ENCODE results near the gene GBP6.

Gene GBP6

GRCh38 chr1:89352421-89352820 is 11.4 kb upstream of the GBP6 start:
- Histone ChIP-seq H3K4me2 (ENCODE audit: low read length) (no peak overlapping the region), H3K27ac (ENCODE audit: low read depth, low read length) (no peak overlapping the region), H3K4me3 (ENCODE audit: low read length) (no peak overlapping the region), H3K36me3 (ENCODE audit: control insufficient read depth, low read length) (no peaks in the 10 kb centered on the region), H3F3A (ENCODE audit: control insufficient read depth, insufficient read depth) (no peaks in the 10 kb centered on the region), H3K9me3 (ENCODE audit: control insufficient read depth, insufficient read depth, low read length) (no peaks in the 10 kb centered on the region), H3K4me1 (ENCODE audit: control insufficient read depth, low read length) (no peaks in the 10 kb centered on the region), H3K27me3 (ENCODE audit: control insufficient read depth, low read length) (peaks cover 9% of the 10 kb centered on the region), H3K9me2 (replicated peaks; ENCODE audit: control insufficient read depth, low read length) (no peaks in the 10 kb centered on the region), H4K20me1 (ENCODE audit: control insufficient read depth, insufficient read depth, low read depth, low read length) (no peaks in the 10 kb centered on the region), H3K79me2 (ENCODE audit: control insufficient read depth, low read length) (no peaks in the 10 kb centered on the region)
- TF ChIP-seq EZH2phosphoT487 (IDR thresholded peaks at IDR 0.05; ENCODE audit: borderline replicate concordance, low read length), result no peak
- TF ChIP-seq, protein P1, sequence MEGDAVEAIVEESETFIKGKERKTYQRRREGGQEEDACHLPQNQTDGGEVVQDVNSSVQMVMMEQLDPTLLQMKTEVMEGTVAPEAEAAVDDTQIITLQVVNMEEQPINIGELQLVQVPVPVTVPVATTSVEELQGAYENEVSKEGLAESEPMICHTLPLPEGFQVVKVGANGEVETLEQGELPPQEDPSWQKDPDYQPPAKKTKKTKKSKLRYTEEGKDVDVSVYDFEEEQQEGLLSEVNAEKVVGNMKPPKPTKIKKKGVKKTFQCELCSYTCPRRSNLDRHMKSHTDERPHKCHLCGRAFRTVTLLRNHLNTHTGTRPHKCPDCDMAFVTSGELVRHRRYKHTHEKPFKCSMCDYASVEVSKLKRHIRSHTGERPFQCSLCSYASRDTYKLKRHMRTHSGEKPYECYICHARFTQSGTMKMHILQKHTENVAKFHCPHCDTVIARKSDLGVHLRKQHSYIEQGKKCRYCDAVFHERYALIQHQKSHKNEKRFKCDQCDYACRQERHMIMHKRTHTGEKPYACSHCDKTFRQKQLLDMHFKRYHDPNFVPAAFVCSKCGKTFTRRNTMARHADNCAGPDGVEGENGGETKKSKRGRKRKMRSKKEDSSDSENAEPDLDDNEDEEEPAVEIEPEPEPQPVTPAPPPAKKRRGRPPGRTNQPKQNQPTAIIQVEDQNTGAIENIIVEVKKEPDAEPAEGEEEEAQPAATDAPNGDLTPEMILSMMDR (IDR thresholded peaks at IDR 0.05; ENCODE audit: low read depth, low read length, poor library complexity, severe bottlenecking), result no peak

DNA sequence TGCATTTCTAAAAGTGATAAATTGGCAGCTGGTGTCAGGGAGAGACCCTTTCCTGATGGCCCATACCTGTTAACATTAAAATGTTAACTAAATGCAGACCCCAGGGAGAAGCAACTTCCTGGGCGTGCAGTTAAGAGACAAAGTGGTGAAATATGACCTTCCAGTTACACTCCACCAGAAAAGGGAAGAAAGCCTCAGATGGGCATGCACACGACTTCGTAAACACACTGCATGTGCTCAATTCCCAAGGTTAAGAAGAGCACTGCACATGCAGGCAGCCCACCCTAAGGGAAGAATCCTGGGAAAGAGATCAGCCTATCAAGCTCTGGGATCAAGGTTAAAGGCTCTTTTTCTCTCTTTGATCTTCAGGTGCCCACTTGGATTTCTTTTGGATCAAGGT is 9.7 kb upstream of the GBP6 start:
- Histone ChIP-seq H3K4me1 (ENCODE audit: control insufficient read depth, low read length) (no peaks in the 10 kb centered on the region), H3K27me3 (ENCODE audit: control insufficient read depth, low read length) (peaks cover 9% of the 10 kb centered on the region), H3K9me3 (ENCODE audit: control insufficient read depth, insufficient read depth, low read length) (no peaks in the 10 kb centered on the region), H3K36me3 (ENCODE audit: control insufficient read depth, low read length) (no peaks in the 10 kb centered on the region), H3F3A (ENCODE audit: control insufficient read depth, insufficient read depth) (no peaks in the 10 kb centered on the region), H3K9me2 (replicated peaks; ENCODE audit: control insufficient read depth, low read length) (no peaks in the 10 kb centered on the region), H3K79me2 (ENCODE audit: control insufficient read depth, low read length) (no peaks in the 10 kb centered on the region), H3K4me3 (ENCODE audit: low read length) (no peak overlapping the region), H4K20me1 (ENCODE audit: control insufficient read depth, insufficient read depth, low read depth, low read length) (no peaks in the 10 kb centered on the region), H3K4me2 (ENCODE audit: low read length) (no peak overlapping the region), H3K27ac (ENCODE audit: low read depth, low read length) (no peak overlapping the region)
- TF ChIP-seq EZH2phosphoT487 (IDR thresholded peaks at IDR 0.05; ENCODE audit: borderline replicate concordance, low read length), result no peak
- TF ChIP-seq, protein P1 (IDR thresholded peaks at IDR 0.05; ENCODE audit: low read depth, low read length, poor library complexity, severe bottlenecking), result no peak

DNA sequence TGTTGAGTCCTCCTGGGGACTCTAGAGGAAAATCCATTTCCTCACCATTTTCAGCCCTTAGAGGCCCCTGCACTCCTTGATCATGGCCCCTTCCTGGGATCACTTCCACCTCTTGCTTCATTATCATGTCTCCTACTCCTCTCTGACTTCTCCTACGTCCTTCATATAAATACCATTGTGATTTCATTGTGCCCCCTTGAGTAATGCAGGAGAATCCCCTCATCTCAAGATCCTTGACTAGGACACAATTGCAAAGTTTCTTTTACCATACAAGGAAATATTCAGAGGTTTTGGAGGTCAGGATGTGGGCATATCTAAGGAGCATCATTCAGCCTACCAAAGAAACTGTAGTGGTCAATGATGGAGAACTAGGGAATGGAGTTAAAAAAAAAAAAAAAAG is 8.8 kb upstream of the GBP6 start:
- H3K4me3 ChIP-seq (ENCODE audit: low read length), result no peak overlapping the region

More for the DNA sequence above, 8.8 kb upstream of the GBP6 start:
- Histone ChIP-seq H3K9me2 (replicated peaks; ENCODE audit: control insufficient read depth, low read length) (no peaks in the 10 kb centered on the region), H3K9me3 (ENCODE audit: control insufficient read depth, insufficient read depth, low read length) (no peaks in the 10 kb centered on the region), H3K36me3 (ENCODE audit: control insufficient read depth, low read length) (no peaks in the 10 kb centered on the region), H3K4me1 (ENCODE audit: control insufficient read depth, low read length) (no peaks in the 10 kb centered on the region), H3K79me2 (ENCODE audit: control insufficient read depth, low read length) (no peaks in the 10 kb centered on the region), H3F3A (ENCODE audit: control insufficient read depth, insufficient read depth) (no peaks in the 10 kb centered on the region), H3K4me2 (ENCODE audit: low read length) (no peak overlapping the region), H3K27me3 (ENCODE audit: control insufficient read depth, low read length) (peaks cover 9% of the 10 kb centered on the region), H3K27ac (ENCODE audit: low read depth, low read length) (no peak overlapping the region), H4K20me1 (ENCODE audit: control insufficient read depth, insufficient read depth, low read depth, low read length) (no peaks in the 10 kb centered on the region)
- TF ChIP-seq, protein P1 (IDR thresholded peaks at IDR 0.05; ENCODE audit: low read depth, low read length, poor library complexity, severe bottlenecking), result no peak
- no peak for TF ChIP-seq EZH2phosphoT487 (IDR thresholded peaks at IDR 0.05; ENCODE audit: borderline replicate concordance, low read length)
